Measurements from ENCODE around the gene EEFSEC. TPM values are rescaled to one million over a fixed set of nuclear protein-coding genes. Genes with fewer than 3 reads are reported as not detected.

Gene EEFSEC
- total RNA-seq, 1 experiment from 2014 or later: 9.5 TPM

DNA sequence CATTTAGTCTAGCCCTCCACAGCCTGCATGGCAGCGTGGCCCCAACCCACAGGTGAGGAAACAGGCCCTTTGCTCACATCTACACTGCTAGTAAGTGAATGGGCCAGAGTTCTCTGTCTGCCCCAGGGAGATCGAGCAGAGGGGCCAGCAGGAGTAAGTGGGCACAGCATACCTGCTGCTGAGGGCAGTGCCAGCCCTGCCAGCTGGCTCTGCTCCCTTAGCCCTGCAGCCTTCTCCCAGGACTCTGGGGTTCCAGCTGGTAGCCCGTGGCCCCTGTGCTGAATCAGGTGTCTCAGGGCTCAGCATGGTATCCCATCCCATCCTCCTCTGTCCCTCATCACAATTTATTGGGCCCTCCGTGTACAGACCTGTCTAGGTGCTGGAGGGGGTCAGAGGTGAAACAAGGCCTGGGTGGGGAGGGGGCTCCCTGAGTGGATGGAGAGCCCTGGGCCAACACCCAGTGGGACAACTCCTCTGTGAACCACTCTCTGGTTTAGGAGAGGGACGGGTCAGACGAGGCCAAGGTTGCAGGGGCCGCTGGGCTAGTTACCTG, 211.6 kb downstream of the EEFSEC start:
- Histone ChIP-seq H3K9me3 (ENCODE audit: control insufficient read depth, low read depth, low read length) (no peaks in the 10 kb centered on the region), H2BK12ac (ENCODE audit: insufficient read length, low read depth, low read length) (no peak overlapping the region), H3K79me1 (ENCODE audit: insufficient read depth, low read depth, low read length, poor library complexity, severe bottlenecking) (no peaks in the 10 kb centered on the region), H4K8ac (replicated peaks; ENCODE audit: insufficient read length, low read depth, low read length) (no peak overlapping the region), H3K79me2 (ENCODE audit: insufficient read depth, low read length) (no peaks in the 10 kb centered on the region), H2AK5ac (ENCODE audit: insufficient read length, low read length) (no peak overlapping the region), H3K18ac (ENCODE audit: insufficient read length, low read depth, low read length) (no peak overlapping the region), H3K14ac (ENCODE audit: insufficient read depth, low read length) (no peak overlapping the region; the same call in 1 of the 2 replicates), H4K91ac (ENCODE audit: insufficient read length, low read depth, low read length) (no peak overlapping the region), H2BK5ac (ENCODE audit: insufficient read length, low read length) (no peak overlapping the region), H3K23ac (ENCODE audit: insufficient read length, low read depth, low read length) (no peak overlapping the region), H3K27ac (ENCODE audit: insufficient read length, low read depth, low read length) (no peak overlapping the region), H3K27me3 (ENCODE audit: insufficient read depth, low read length) (no peaks in the 10 kb centered on the region), H2BK20ac (ENCODE audit: low read depth, low read length, poor library complexity, severe bottlenecking) (no peak overlapping the region), H3K4me2 (ENCODE audit: insufficient read depth, insufficient read length, low read length) (no peak overlapping the region), H2BK15ac (ENCODE audit: low read depth, low read length) (no peak overlapping the region), H3K9ac (ENCODE audit: extremely low read depth, insufficient read length, low read length) (no peak overlapping the region), H3K4me1 (ENCODE audit: insufficient read depth, low read length) (no peaks in the 10 kb centered on the region; the same call in 1 of the 2 replicates), H3K4ac (ENCODE audit: low read depth, low read length) (no peak overlapping the region), H3K23me2 (ENCODE audit: insufficient read length, low read depth, low read length, poor library complexity, severe bottlenecking) (no peaks in the 10 kb centered on the region), H2BK120ac (ENCODE audit: low read depth, low read length, poor library complexity, severe bottlenecking) (no peak overlapping the region), H3T11ph (ENCODE audit: low read length) (no peak overlapping the region), H4K5ac (ENCODE audit: insufficient read length, low read depth, low read length) (no peak overlapping the region), H3K56ac (ENCODE audit: insufficient read length, low read depth, low read length) (no peak overlapping the region), H2AFZ (ENCODE audit: low read length) (no peak overlapping the region), H4K20me1 (ENCODE audit: control insufficient read depth, insufficient read depth, insufficient read length) (no peaks in the 10 kb centered on the region)
- Mint-ChIP-seq H3K4me1 (peaks cover 10 to 16% of the 10 kb centered on the region in 2 experiments), H3K9me3 (no peaks in the 10 kb centered on the region), H3K27ac (no peak overlapping the region; a peak in 1 of 7 replicates), H3K36me3 (ENCODE audit: insufficient read depth in 1 of 3, low read depth in 3 of 3) (peaks cover 0 to 2% (median 0%) of the 10 kb centered on the region in 3 experiments; a peak in 1 of 7 replicates), H3K4me3 (no peak overlapping the region), H3K27me3 (ENCODE audit: low read depth) (no peaks in the 10 kb centered on the region)
- TF ChIP-seq, protein P1, sequence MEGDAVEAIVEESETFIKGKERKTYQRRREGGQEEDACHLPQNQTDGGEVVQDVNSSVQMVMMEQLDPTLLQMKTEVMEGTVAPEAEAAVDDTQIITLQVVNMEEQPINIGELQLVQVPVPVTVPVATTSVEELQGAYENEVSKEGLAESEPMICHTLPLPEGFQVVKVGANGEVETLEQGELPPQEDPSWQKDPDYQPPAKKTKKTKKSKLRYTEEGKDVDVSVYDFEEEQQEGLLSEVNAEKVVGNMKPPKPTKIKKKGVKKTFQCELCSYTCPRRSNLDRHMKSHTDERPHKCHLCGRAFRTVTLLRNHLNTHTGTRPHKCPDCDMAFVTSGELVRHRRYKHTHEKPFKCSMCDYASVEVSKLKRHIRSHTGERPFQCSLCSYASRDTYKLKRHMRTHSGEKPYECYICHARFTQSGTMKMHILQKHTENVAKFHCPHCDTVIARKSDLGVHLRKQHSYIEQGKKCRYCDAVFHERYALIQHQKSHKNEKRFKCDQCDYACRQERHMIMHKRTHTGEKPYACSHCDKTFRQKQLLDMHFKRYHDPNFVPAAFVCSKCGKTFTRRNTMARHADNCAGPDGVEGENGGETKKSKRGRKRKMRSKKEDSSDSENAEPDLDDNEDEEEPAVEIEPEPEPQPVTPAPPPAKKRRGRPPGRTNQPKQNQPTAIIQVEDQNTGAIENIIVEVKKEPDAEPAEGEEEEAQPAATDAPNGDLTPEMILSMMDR (conservative IDR thresholded peaks at IDR 0.05): no peak
- no CpG with 5 or more reads among the region's 7 CpGs for WGBS (ENCODE audit: extremely low coverage, insufficient read length, low lambda C conversion rate)
- no peak for DNase-seq
